GM21390 (cell line): ENCODE results near the gene TAL1.

Experiments used
- ATAC-seq: cut with Tn5 transposase; IDR thresholded peaks from one replicate; pipeline ENCODE4 v1.9.1; 2021; ENCODE audit not compliant: unreplicated experiment

TAL1 gene

DNA sequence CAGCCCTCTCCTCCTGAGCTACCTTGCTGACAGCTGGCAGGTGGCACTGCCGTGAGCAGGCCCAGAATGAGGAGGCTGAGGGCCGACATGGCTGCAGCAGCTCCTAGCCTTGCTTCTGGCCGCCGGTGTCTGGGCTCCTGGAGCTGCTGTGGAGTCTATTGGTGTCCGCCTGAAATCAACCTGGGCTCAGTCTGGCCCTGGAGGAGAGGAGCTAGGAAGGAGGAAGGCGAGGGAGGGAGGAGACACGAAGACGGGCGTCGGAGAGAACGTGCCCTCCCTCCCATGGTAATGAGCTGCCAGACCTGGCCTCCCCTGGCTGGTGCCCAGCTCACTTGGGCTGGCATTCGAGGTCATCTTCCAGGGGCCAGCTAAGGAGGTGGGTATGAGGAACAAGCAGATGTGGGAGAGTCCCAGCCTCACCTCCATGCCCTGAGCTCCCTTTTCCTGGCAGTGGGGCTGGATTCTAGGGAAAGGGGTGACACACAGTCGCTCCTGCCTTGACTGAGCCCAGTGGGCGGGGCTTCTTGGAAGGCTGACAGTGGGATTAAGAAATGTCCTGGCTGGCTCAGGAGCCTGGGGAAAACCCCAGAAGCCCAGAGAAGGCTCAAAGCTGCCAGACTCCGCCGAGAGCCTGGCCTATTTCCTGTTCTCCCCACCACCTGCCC, 42.0 kb downstream of the TAL1 start, which contains the start of gene PDZK1IP1:
Gene PDZK1IP1, minus strand, starts transcription at position 193 of the 665 bp plus-strand sequence. Its CDS starts 104 bp downstream, at position 89.
- no peak for ATAC-seq

DNA sequence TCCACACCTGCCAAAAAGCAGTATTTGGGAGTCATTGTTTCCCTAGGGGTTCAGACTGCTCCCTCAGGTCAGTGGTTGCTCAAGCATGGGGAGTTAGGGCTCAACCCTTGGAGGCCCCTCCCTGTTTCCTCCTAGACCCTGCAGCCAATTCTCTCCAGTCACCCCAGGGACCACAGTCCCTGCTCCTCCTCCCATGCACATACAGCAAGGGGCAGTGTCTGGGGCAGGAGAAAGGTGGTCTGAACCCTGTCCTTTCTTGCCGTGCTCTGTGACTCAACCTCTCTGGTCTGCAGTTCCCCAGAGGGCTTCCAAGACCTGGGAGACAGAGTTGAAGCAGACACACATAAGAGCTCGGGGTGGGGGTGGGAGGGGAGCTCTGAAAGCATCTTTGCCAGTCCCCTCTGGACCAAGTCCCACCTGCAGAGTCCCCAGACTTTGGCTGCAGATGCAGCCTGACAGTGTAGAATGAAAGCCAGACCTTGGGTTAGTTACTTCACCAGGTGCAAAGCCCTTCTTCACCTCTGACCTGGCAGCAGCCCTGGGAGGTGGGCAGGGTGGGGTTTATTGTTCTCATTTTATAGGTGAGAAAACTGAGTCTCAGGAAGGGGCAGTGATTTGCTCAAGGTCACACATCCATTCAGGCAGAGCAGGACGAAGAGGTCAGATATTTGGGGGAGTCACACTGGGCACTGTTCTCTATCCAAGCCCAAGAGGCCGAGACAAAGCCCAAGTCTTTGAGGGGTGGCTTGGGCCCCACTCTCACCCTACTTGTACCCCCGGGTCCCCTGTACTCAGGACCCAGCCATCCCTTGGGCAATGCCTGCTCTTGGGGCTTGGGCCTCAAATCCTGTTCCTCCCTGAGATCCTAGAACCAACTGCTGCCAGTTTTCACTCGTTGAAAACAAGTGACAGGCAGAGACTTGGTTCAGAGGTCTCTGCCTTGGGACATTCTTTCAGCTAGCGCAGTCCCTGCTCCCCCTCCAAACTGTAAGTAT, 42.9 kb downstream of the TAL1 start:
- no peak for ATAC-seq

DNA sequence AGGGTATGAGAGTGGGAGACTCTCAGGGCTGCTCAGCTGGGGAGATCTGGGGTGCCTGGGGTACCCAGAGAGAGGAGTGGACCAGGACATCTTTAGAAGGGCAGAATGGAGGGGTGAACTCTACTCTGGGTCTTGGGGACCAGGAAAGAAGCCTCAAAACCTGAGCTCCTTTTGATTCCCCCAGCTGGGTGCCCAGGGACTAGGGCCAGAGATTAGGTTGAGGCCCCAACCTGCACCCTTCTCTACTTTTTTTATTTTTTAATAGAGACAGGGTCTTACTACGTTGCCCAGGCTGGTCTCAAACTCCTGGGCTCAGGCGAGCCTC, 44.1 kb downstream of the TAL1 start:
- ATAC-seq, result no peak

DNA sequence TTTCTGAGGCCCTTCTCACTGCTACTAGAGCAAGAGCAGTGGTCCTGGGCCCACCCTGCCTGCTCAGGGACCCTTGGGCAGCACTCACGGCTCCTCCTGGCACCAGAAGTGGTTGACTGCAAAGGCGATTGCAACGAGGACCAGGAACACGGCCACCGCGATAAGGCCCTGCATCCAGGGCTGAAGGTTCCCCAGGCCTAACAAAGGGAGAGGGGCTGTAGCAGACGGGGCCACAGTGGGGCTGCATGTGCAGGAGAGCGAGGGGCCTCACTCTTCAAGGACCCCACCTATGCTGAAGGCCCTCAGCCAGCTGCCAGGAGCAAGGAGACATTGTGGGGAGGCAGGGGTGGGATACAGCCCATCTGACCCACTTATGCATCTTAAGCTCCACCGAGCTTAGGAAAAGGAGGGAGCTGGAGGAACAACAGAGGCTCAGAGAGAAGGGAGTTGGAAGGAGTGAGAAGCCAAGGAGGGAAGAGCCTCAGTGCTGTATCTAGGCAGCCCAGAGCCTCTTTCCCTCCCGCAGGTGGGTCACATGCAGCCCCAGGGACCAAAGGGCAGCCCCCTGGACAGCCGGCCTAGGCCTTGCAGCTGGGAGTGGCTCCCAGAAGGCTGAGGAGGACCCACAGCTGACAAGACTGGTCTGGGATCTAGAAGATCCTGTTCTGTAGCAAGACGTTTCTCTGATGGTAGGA, 44.6 kb downstream of the TAL1 start:
- ATAC-seq, result no peak

DNA sequence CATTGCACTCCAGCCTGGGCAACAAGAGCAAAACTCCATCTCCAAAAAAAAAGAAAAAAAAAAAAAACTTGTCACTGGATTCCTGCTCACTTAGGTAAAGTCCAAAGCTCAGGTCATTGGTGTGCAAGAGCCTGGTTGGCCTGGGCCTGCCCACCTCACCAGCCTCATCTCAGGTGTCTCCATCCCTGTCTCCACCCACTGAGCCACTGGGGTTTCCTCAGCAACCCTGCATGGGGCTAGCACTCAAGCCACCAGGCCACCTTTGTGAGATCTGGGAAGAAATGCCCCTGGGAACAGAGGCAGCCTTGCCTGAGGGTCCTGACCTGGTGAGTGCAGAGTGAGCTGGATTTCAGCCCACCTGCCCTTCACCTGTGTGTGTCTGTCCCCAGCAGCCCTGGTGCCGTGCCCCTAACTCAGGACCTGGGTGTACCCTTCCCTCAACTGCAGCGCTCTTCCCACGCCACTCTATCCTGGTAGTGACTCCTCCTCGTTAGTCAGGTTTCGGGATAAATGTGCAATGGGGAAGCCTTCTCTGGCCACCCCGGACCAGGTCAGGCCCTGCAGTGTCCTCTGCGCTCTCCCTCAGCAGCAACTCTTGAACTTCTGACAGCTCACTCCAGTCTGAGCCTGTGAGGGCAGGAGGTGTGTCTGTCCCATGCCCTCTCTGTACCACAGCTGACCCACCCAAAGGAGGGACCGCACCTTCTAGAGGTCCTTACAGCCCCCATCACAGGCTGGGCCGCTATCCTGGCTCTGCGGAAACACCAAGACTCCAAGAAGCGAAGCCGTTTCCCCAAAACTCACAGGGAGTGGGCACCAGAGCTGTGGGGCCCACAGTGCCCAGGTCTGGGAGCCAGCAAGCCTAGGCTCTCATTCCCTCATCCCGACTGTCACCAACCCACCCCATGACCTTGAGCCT, 45.5 kb downstream of the TAL1 start:
- ATAC-seq, result no peak

DNA sequence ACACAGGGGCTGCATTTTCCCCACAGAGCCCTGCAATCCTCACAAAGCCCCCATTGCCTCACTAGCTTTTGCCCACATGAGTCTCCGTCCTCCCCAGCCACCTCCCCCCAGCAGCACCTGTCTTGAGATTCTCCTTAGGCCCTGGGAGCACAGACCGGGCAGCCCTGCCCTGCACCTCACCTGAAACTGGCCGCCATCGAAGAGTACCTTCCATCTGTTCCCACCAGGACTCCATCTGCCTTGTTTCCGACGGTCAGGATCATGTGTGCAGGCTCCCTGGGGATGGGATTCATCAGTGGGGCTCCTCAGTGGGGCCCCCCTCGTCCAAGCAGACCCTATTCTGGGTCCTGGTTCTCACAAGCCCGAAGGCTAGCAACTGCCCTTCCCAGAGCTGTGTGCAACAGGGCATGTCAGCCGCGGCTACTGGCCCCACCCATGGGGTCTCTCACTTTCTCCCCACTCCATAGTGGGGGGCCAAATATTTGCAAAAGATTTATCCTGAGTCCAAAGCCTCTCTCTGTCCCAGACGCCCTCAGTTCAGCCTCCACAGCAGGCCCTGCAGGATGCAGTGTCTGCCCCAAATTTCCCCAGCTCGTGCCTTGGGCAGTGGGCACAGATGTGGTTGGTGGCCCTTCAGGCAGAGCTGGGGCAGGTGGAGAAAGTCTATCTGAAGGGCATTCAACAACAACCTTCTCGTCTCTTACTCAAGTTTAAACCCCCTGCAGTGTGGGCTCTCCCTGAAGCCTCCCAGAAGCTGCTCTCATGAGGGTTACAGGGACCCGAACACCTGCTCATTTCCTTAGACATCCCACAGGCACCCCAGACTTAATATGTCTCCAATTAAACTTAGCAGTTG, 47.0 kb downstream of the TAL1 start:
- ATAC-seq, result no peak

DNA sequence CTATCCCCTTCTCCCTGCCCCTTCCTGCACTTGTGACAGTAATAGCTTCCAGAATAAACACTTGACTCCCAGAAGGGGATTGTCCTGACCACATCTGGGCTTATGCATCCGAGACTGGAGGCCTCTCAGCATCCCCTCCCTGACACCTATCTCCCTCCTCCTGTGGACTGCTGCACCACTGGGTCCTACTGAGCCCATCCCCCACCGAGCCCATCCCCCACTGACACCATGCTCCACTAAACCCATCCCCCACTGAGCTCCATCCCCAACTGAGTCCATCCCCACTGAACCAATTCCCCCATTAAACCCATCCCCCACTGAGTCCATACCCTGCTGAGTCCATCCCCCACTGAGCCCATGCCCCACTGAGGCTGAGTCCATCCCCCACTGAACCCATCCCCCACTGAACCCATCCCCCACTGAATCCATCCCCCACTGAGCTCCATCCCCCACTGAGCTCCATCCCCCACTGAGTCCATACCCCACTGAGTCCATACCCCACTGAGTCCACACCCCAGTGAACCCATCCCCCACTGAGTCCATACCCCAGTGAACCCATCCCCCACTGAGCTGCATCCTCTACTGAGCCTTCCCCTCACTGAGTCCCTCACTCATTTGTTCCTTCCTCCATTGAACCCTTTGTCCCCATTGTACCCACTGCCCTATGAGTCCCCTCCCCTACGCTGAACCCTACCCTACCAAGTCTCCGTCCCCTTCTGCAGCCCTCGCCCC, 47.8 kb downstream of the TAL1 start:
- no peak for ATAC-seq

DNA sequence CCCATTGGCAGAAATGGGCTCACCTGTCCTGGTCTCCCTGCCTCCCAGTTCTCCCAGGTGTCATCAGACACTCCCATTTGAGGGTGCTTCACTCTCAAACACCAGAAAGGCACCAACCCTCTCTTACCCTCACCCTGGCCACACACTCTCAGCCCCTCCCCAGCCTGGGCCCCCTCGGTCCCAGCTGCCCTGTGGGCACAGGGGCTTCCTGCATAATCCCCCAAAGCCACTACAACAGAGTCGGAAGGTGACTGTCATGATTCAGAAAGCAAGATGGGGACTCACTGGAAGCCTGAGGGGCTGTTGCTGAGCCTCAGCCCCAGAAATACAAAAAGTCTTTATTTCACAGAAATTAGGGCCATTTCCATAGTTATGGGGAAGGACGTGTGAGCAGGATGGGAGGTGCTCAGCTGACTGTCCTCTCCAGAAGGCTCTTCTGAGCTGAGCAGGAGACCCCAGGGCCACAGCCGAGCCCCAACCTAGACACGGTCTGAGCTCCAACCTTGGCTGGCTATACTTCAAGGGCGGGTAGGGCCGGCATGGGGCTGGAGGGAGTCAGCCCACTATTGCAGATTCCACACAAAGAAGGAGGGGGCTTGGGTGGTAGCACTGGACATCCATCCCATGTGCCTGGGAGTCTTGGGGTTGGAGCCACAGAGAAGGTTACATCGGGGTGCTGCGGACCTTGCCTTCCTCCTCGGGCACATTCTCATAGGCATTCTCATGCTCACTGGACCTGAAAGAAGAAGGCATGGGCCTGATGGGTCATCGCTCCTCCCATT, 48.5 kb downstream of the TAL1 start:
- ATAC-seq, result no peak

DNA sequence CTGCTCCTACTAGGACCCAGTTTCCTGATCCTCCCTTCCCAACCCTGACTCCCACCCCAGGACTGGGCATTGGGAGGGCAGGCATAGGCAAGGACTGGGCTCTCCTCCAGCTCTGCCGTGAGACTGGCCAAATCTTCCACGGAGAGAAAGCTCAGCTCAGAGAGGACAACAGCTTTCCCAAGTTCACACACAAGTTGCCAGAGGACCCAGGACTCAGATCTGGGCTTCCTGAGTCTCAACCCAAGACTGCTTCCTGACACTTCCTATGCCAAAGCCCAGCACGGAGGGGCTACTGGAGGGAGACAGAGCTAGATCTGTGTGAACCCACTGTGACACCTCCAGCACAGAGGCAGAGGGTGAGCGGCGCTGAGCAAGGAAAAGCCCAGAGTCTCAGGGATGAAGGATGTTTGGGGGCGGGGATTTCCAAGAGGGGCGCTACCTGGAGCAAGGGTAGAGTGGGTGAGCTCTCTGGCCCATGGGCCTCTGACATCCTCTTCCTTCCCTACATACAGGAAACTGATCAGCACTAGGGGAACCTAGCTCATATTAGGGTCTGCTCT, 49.3 kb downstream of the TAL1 start:
- no peak for ATAC-seq

DNA sequence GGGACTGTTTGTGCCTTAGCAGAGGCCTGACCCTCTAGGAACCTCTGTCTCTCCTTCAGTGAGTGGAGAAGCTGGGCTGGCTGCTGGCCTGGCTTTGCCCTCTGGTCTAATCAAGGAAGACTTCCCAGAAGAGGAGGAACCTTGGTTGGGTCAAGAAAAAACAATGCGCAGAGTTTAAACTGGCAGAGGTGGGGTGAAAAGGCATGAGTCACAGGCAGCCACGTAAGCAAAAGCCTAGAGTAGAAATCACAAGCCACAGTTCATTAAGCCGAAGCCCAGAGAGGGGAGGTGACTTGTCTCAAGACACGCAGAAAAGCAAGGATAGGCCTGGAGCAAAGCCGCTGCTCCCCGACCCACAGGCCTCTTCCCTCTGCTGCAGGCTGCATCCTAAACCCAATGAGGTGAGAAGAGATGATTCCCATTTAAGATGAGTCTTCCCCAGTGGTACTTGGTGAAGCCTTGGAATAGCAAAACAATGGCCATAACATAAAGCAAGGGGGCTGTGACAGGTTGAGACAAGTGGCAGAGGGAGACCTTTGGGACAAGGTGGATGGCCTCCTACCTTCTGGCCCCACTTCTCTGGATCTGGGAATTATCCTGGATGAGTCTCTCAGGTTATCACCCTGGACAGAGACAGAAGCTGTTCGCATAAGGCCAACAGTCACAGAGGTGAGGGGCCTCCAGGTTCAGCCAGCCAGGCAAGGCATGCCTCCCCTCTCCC, 49.9 kb downstream of the TAL1 start:
- ATAC-seq, result no peak

DNA sequence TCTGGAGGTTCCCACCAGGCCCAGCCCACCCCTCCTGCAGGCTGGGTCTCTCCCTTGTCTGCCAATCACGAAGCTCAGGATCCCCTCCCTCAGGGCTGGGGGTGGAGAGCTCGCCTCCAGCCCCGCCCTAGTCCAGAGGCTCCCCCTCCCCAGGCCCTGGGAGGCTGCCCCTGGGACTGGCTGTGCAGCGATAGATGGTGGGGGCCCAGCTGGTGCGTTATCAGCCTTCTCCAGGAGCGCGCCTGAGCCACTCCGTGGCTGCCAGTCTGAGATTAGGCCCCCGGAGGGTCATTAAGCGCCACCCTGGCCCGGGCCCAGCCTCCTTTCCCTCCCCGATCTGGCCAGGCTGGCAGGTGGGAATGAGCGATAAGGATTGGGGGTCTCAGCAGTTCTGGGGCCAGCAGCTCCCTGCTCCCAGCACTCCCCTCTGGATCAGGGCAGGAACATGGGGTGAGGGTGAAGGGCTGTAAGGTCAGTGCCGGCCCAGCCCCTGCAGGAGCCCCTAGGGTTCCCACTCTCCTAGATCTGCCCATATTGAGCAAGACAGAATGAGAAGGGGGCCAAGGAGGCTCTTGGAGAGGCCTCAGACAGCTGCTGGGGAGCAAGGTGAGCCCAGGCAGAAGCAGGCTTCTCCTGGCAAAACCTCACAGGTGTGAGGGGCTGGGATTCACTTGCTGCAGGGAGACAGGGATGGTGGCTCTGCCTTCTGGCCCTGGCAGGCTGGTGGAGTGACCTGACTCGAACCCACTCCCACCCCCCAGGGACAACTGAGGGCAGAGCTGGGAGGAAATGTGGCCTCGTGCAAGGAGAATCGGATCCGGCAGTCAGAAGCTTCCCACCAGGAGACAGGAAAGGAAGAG, 50.7 kb downstream of the TAL1 start:
- ATAC-seq, result no peak

DNA sequence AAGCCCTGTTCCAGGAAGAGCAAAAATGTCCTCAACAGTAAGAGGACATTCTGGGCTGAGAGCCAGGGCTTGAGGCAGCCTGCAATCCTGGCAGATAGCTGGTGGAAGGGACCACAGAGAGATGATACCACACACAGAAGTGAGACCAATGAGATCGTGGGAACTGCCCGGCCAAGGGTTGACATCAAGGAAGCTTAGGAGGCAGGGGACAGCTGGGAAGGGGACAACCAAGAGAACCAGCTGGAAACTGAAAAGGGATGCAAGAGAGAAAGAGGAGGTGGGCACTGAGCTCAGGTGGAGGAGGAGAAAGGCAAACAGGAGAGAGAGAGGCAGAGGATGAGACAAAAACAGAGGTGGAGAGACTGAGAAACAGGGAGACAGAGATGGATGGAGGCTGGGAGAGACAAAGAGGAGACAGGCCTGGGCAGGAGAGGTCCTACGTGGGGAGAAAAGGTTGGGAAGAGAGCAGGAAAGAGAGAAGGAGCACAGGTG, 51.4 kb downstream of the TAL1 start:
- ATAC-seq, result no peak

DNA sequence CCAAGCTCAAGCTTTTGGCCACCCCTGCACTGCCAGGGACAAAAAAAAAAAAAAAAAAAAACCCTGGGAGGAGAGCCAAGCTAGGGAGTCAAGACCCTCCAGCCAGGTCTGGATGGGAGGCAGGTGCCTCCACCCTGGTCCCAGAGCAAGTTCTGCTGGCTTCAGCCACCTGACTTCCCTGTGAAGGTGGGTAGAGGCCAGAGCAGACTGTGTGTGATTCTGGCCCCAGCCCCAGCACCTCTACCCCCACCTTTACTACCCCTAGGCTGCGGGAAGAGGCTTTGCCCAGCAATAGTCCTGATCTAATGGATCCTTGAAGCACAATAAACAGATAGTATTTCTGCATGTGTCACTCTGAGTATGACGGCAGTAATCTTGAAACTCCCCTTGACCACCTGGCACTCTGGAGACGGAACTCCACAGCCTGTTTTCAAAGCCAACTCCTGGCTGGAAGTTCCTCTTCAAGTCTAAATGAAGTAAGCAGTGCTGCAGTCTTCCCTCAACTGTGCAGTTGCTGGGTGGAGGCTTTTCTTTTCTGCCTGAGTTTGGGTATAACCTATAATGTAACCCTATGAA, 51.9 kb downstream of the TAL1 start:
- ATAC-seq, result no peak

DNA sequence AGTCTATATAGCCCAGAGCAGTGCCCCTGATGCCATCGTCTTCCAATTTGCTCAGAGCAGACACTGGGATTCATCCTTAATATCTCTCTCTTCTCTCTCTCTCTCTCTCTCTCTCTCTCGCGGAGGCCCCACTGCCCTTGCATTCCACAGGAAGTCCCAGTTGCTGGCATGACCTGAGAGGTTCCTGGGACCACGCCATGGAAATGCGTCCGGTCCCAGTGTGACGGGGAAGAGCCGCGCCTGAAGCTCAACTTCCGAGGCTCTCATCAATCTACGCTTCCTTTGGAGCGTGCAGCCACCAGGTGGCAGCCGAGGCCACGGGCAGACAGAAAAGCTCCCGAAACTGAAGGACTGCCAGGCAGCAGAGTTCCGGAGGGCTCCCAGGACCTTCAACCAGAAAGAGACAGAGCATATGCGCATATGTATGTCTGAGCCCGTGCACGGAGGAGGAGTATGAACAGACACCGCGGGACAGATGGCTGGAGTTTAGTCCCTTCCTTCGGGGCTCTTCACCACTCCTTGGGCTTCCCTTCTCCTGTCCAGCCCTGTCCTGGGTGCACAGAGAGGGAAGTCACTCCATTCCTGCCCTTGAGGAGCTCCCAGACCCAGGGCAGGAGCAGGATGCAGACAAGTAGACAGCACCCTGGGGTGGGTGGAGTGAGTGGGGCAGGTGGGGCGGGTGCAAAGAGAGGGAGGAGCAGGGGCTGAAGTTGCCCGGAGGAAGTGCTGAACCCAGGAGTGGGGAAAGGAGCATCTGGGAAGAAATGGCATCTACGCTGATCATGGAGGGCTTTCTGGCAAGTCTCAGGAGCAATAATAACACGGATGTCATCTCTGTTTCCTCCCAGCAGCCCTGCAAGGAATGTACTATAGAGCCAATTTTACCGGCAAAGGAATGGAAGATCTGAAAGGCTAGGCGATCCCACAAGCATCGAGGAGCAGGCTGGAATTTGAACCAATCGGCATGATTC, 52.7 kb downstream of the TAL1 start:
- peak; percentile 83 for ATAC-seq

DNA sequence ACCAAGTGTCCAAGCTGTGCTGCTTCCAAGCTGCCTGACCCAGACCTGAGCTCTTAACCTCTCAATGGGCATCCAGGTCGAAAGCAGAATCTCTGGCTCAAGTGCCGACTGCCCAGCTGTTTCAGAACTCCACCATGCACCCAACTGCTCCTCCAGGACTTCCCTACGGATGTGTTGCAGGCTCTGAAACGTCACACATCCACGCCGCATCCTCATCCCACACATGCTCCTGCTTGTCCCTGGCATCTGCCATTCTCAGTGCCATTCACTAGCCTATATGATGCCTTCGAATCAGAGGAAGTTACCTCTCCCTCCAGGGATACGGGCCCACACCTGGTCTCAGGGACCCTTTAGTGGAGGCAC, 53.4 kb downstream of the TAL1 start:
- no peak for ATAC-seq
